Natural killer cell (primary cell): ENCODE measurements around the gene BRD8. TPM values are rescaled to one million over a fixed set of nuclear protein-coding genes. Genes with fewer than 3 reads are reported as not detected.

ENCODE experiments used
- ATAC-seq, 3 donors: fragments of 150-1000 bp in 2 of 3; fragments of 200-7000 bp in 1 of 3; cut with Tn5 transposase; 1 replicate in 1 of 3; 2 replicates in 2 of 3; pipeline ENCODE4 v1.10.0; 2021; ENCODE audit warnings: mild to moderate bottlenecking in 2 of 3, moderate library complexity in 2 of 3
- DNase-seq, 2 donors: peaks; one replicate each; pipeline versions ENCODE4 v3.0.0 to v3.0.0-alpha.2; 2013 to 2021; ENCODE audit warnings: mixed read lengths in 1 of 2
- H3K27ac ChIP-seq: one replicate; pipeline ENCODE4 v1.5.1; 2013; ENCODE audit warnings: mild to moderate bottlenecking, low read length
- H3K27me3 ChIP-seq: one replicate; pipeline ENCODE4 v1.6.1; 2013; ENCODE audit warnings: low read length; ENCODE audit not compliant: control insufficient read depth, insufficient read depth
- H3K36me3 ChIP-seq: one replicate; pipeline ENCODE4 v1.6.1; 2013; ENCODE audit warnings: low read length; ENCODE audit not compliant: control insufficient read depth, insufficient read depth
- H3K4me1 ChIP-seq: one replicate; pipeline ENCODE4 v1.6.1; 2013; ENCODE audit warnings: low read length; ENCODE audit not compliant: control insufficient read depth, insufficient read depth
- H3K4me3 ChIP-seq: one replicate; pipeline ENCODE4 v1.5.1; 2013; ENCODE audit warnings: low read length
- H3K9me3 ChIP-seq: one replicate; pipeline ENCODE4 v1.6.1; 2013; ENCODE audit warnings: low read length; ENCODE audit not compliant: control insufficient read depth, insufficient read depth
- H3K27ac Mint-ChIP-seq, 2 donors: one replicate each; pipeline ENCODE4 v1.8.0; 2022; ENCODE audit warnings: mild to moderate bottlenecking in 2 of 2, mixed read lengths in 2 of 2, moderate library complexity in 1 of 2
- H3K27me3 Mint-ChIP-seq, 2 donors: one replicate each; pipeline ENCODE4 v1.8.0; 2022; ENCODE audit warnings: low read depth in 2 of 2, mixed read lengths in 2 of 2
- H3K36me3 Mint-ChIP-seq: one replicate; pipeline ENCODE4 v1.8.0; 2022; ENCODE audit warnings: mixed read lengths
- H3K4me1 Mint-ChIP-seq, 2 donors: one replicate each; pipeline ENCODE4 v1.8.0; 2022; ENCODE audit warnings: mixed read lengths in 2 of 2
- H3K4me3 Mint-ChIP-seq: one replicate; pipeline ENCODE4 v1.8.0; 2022; ENCODE audit warnings: mild to moderate bottlenecking, moderate library complexity, mixed read lengths
- H3K9me3 Mint-ChIP-seq, 2 donors: one replicate each; pipeline ENCODE4 v1.8.0; 2022; ENCODE audit warnings: mixed read lengths in 2 of 2
- WGBS: methylation state at CpG from one replicate; pipeline ENCODE4 v1.1.7; 2013; ENCODE audit warnings: missing lambda C conversion rate; ENCODE audit not compliant: insufficient coverage; 5-methylcytosine and 5-hydroxymethylcytosine counted together
- intact Hi-C: fragments of 100-400 bp; cut with micrococcal nuclease; formaldehyde crosslinking; loops from one replicate; pipeline ENCODE4 v1.14.2; 2022
- total RNA-seq, 4 donors: library from RNA; stranded (reverse); fragments of 120-200 nt in 1 of 4; gene quantifications; one replicate each; pipeline versions ENCODE4 v1.2.3 to v1.2.4, GENCODE V29; 2013 to 2022
- TF ChIP-seq, protein P1 (sequence below): fragments of 200-600 bp; IDR thresholded peaks from one replicate; pipeline ENCODE4 v1.8.0; 2022; ENCODE audit warnings: antibody characterized with exemption

BRD8 gene
- total RNA-seq, 3 donors from 2014 or later (not counting 1 experiment from before 2014, with no cell fraction given) = 26.1 to 36.5 (median 34.1) TPM

DNA sequence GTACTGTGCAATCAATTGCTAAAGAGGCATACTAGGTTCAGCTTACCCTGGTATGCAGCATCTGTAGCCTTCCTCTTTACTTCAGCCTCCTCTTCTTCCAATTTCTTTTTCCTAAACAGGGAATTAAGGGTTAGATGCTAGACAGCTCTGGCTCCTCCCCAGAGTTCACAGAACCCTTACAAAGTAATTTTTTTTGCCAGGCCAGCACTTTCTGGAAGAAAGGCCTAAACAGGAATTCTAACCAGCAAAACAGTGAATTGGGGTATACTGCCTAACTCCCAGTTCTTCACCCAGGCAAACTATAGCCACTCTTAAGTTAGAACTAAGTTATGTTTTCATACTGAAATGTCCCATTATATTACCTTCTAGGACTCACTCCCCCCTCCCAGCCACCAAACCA, 8.1 kb downstream of the BRD8 start:
- Histone ChIP-seq H3K36me3 (peaks cover 81% of the 10 kb centered on the region), H3K4me3 (no peak overlapping the region), H3K4me1 (no peaks in the 10 kb centered on the region), H3K27me3 (no peaks in the 10 kb centered on the region), H3K27ac (no peak overlapping the region), H3K9me3 (no peaks in the 10 kb centered on the region)
- Mint-ChIP-seq H3K4me1 (peaks cover 0 to 5% of the 10 kb centered on the region in 2 donors), H3K9me3 (no peaks in the 10 kb centered on the region), H3K27me3 (no peaks in the 10 kb centered on the region), H3K4me3 (no peak overlapping the region), H3K36me3 (peaks cover 28% of the 10 kb centered on the region), H3K27ac (no peak overlapping the region)
- no peak for ATAC-seq
- intact Hi-C loops = no loop called here
- TF ChIP-seq, protein P1, sequence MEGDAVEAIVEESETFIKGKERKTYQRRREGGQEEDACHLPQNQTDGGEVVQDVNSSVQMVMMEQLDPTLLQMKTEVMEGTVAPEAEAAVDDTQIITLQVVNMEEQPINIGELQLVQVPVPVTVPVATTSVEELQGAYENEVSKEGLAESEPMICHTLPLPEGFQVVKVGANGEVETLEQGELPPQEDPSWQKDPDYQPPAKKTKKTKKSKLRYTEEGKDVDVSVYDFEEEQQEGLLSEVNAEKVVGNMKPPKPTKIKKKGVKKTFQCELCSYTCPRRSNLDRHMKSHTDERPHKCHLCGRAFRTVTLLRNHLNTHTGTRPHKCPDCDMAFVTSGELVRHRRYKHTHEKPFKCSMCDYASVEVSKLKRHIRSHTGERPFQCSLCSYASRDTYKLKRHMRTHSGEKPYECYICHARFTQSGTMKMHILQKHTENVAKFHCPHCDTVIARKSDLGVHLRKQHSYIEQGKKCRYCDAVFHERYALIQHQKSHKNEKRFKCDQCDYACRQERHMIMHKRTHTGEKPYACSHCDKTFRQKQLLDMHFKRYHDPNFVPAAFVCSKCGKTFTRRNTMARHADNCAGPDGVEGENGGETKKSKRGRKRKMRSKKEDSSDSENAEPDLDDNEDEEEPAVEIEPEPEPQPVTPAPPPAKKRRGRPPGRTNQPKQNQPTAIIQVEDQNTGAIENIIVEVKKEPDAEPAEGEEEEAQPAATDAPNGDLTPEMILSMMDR = no peak
- DNase-seq = no peak

DNA sequence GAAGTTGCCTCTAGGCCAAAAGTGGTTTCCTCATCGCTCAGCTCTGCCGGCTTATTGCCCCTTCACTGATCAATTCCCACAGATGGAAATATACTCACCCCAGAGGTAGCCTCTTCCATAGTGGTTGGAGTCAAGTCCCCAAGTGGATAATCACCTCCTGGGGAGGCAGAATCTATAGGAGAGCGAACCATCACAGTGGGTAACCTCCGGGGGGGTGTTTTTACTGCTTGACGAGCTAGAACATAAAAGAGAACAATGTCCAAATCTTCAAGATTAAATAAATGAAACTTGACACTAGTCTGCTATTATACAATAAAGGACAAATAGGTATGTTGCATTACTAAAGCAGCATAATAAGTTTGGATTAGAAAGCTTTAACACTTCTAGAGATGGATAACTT, 9.3 kb downstream of the BRD8 start:
- Mint-ChIP-seq H3K36me3 (peaks cover 39% of the 10 kb centered on the region), H3K27ac (no peak overlapping the region), H3K4me3 (no peak overlapping the region), H3K9me3 (no peaks in the 10 kb centered on the region), H3K4me1 (peaks cover 0 to 5% of the 10 kb centered on the region in 2 donors), H3K27me3 (no peaks in the 10 kb centered on the region)
- Histone ChIP-seq H3K4me3 (no peak overlapping the region), H3K27ac (no peak overlapping the region), H3K36me3 (peaks cover 86% of the 10 kb centered on the region), H3K4me1 (no peaks in the 10 kb centered on the region), H3K27me3 (no peaks in the 10 kb centered on the region), H3K9me3 (no peaks in the 10 kb centered on the region)
- no peak for DNase-seq
- 96% methylated on average over 5 of the region's 5 CpGs for WGBS
- intact Hi-C loops = no loop called here
- ATAC-seq = no peak
- TF ChIP-seq, protein P1 = no peak

DNA sequence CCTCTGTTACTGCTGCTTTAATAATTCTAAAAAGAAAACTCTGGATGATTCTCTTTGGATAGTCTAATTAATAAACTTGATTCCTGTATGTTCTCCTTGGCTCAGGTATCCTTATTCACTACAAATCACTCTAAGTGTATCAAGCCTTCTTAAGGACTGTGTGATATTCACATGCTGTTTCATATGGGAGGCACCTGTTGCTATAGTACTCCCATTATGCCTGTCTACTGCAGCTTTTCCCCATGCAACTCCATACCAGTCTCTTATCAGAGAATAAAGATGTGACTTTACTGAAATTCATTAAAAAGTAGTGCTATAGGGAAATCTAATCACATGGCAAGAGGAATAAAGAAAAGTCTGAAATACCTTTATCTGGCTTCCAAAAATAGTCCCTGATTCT, 14.7 kb downstream of the BRD8 start:
- Histone ChIP-seq H3K36me3 (peaks cover 97% of the 10 kb centered on the region), H3K27me3 (no peaks in the 10 kb centered on the region), H3K4me3 (no peak overlapping the region), H3K9me3 (no peaks in the 10 kb centered on the region), H3K4me1 (no peaks in the 10 kb centered on the region), H3K27ac (no peak overlapping the region)
- no peak overlapping the region for H3K27ac Mint-ChIP-seq
- DNase-seq (no peak), ATAC-seq (no peak)
- no peak overlapping the region for H3K4me3 Mint-ChIP-seq
- intact Hi-C loops = no loop called here
- no peaks in the 10 kb centered on the region for H3K4me1 Mint-ChIP-seq
- TF ChIP-seq, protein P1 = no peak
- H3K27me3 Mint-ChIP-seq = no peaks in the 10 kb centered on the region
- H3K9me3 Mint-ChIP-seq = no peaks in the 10 kb centered on the region
- H3K36me3 Mint-ChIP-seq = peaks cover 59% of the 10 kb centered on the region

DNA sequence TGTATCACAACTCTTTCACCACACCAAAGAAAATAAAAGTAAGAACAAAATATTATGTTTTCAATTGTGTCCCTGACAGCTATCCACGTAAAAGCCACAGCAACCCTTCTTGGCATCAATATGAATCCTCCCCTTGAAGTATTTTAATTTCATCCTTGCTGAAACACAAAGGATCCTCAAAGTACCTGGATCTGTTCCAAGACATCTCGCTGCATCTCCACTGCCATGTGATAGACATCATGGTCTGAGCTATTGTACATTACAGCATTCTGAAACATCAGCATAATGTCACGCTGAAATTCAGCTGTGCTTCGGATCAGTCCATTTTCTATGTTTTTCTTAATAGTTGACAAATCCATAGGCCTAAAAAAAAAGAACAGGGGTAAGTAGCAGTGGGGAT, 17.7 kb downstream of the BRD8 start:
- intact Hi-C loops = no loop called here
- H3K27ac ChIP-seq = no peak overlapping the region
- H3K4me1 ChIP-seq = no peaks in the 10 kb centered on the region
- H3K9me3 Mint-ChIP-seq = no peaks in the 10 kb centered on the region
- no peak overlapping the region for H3K4me3 Mint-ChIP-seq
- H3K27me3 ChIP-seq = no peaks in the 10 kb centered on the region
- H3K4me1 Mint-ChIP-seq = no peaks in the 10 kb centered on the region
- 98% methylated on average over 4 of the region's 4 CpGs for WGBS
- DNase-seq (no peak), ATAC-seq (no peak)
- no peak overlapping the region for H3K27ac Mint-ChIP-seq
- peaks cover 59% of the 10 kb centered on the region for H3K36me3 Mint-ChIP-seq
- peaks cover 82% of the 10 kb centered on the region for H3K36me3 ChIP-seq
- H3K27me3 Mint-ChIP-seq = no peaks in the 10 kb centered on the region
- H3K4me3 ChIP-seq = no peak overlapping the region
- TF ChIP-seq, protein P1 = no peak
- H3K9me3 ChIP-seq = no peaks in the 10 kb centered on the region
